ENCODE data around the gene ALAD. TPM values are rescaled to one million over a fixed set of nuclear protein-coding genes. Genes with fewer than 3 reads are reported as not detected.

Gene ALAD
- total and polyA plus RNA-seq, 9 of the 15 experiments (the other 6 are each of a cell fraction or from before 2014, with no cell fraction given), result 1.3 to 12.7 (median 6.8) TPM

DNA sequence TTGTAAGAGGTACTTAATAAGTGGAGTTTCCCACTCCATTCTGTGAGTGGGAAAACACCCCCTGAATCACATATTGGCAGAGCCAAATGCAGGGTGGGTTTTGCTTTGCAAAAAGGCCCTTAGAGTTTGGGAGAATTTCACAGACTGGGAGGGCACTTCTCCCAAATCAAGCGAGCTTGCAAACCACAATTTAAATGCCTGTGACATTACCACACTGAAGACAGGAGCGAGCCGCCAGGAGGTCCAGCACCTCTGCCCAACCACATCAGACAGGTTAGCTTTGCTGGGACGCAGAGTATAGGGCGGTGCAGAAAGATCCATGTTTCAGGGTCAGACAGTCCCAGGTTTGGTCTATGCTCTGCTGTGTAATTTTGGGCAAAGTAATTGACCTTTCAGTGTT is 2.3 kb downstream of the ALAD start:
- no peak overlapping the region for H3K27ac ChIP-seq (ENCODE audit: extremely low read depth, low read depth, low read length)
- no peak for TF ChIP-seq HDAC1 (IDR thresholded peaks at IDR 0.05)
- TF ChIP-seq, protein P1, sequence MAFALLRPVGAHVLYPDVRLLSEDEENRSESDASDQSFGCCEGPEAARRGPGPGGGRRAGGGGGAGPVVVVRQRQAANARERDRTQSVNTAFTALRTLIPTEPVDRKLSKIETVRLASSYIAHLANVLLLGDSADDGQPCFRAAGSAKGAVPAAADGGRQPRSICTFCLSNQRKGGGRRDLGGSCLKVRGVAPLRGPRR (CRISPR knock-in tag; IDR thresholded peaks at IDR 0.05), result no peak
- TF ChIP-seq ZBTB17 (CRISPR knock-in tag; IDR thresholded peaks at IDR 0.05), result no peak
- no peak for TF ChIP-seq TBP (optimal IDR thresholded peaks at IDR 0.05; ENCODE audit: low read depth, low read length)
- TF ChIP-seq, protein P2, sequence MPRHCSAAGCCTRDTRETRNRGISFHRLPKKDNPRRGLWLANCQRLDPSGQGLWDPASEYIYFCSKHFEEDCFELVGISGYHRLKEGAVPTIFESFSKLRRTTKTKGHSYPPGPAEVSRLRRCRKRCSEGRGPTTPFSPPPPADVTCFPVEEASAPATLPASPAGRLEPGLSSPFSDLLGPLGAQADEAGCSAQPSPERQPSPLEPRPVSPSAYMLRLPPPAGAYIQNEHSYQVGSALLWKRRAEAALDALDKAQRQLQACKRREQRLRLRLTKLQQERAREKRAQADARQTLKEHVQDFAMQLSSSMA (CRISPR knock-in tag; IDR thresholded peaks at IDR 0.05), result no peak
- no peak for TF ChIP-seq ZNF699 (CRISPR knock-in tag; IDR thresholded peaks at IDR 0.05; ENCODE audit: insufficient replicate concordance)
- TF ChIP-seq, protein P3, sequence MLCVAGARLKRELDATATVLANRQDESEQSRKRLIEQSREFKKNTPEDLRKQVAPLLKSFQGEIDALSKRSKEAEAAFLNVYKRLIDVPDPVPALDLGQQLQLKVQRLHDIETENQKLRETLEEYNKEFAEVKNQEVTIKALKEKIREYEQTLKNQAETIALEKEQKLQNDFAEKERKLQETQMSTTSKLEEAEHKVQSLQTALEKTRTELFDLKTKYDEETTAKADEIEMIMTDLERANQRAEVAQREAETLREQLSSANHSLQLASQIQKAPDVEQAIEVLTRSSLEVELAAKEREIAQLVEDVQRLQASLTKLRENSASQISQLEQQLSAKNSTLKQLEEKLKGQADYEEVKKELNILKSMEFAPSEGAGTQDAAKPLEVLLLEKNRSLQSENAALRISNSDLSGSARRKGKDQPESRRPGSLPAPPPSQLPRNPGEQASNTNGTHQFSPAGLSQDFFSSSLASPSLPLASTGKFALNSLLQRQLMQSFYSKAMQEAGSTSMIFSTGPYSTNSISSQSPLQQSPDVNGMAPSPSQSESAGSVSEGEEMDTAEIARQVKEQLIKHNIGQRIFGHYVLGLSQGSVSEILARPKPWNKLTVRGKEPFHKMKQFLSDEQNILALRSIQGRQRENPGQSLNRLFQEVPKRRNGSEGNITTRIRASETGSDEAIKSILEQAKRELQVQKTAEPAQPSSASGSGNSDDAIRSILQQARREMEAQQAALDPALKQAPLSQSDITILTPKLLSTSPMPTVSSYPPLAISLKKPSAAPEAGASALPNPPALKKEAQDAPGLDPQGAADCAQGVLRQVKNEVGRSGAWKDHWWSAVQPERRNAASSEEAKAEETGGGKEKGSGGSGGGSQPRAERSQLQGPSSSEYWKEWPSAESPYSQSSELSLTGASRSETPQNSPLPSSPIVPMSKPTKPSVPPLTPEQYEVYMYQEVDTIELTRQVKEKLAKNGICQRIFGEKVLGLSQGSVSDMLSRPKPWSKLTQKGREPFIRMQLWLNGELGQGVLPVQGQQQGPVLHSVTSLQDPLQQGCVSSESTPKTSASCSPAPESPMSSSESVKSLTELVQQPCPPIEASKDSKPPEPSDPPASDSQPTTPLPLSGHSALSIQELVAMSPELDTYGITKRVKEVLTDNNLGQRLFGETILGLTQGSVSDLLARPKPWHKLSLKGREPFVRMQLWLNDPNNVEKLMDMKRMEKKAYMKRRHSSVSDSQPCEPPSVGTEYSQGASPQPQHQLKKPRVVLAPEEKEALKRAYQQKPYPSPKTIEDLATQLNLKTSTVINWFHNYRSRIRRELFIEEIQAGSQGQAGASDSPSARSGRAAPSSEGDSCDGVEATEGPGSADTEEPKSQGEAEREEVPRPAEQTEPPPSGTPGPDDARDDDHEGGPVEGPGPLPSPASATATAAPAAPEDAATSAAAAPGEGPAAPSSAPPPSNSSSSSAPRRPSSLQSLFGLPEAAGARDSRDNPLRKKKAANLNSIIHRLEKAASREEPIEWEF (CRISPR knock-in tag; IDR thresholded peaks at IDR 0.05), result no peak
- TF ChIP-seq ETV5 (CRISPR knock-in tag; IDR thresholded peaks at IDR 0.05; ENCODE audit: low read depth), result no peak
- TF ChIP-seq, protein P4, sequence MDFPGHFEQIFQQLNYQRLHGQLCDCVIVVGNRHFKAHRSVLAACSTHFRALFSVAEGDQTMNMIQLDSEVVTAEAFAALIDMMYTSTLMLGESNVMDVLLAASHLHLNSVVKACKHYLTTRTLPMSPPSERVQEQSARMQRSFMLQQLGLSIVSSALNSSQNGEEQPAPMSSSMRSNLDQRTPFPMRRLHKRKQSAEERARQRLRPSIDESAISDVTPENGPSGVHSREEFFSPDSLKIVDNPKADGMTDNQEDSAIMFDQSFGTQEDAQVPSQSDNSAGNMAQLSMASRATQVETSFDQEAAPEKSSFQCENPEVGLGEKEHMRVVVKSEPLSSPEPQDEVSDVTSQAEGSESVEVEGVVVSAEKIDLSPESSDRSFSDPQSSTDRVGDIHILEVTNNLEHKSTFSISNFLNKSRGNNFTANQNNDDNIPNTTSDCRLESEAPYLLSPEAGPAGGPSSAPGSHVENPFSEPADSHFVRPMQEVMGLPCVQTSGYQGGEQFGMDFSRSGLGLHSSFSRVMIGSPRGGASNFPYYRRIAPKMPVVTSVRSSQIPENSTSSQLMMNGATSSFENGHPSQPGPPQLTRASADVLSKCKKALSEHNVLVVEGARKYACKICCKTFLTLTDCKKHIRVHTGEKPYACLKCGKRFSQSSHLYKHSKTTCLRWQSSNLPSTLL (IDR thresholded peaks at IDR 0.05), result no peak
- TF ChIP-seq, protein P5, sequence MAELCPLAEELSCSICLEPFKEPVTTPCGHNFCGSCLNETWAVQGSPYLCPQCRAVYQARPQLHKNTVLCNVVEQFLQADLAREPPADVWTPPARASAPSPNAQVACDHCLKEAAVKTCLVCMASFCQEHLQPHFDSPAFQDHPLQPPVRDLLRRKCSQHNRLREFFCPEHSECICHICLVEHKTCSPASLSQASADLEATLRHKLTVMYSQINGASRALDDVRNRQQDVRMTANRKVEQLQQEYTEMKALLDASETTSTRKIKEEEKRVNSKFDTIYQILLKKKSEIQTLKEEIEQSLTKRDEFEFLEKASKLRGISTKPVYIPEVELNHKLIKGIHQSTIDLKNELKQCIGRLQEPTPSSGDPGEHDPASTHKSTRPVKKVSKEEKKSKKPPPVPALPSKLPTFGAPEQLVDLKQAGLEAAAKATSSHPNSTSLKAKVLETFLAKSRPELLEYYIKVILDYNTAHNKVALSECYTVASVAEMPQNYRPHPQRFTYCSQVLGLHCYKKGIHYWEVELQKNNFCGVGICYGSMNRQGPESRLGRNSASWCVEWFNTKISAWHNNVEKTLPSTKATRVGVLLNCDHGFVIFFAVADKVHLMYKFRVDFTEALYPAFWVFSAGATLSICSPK (IDR thresholded peaks at IDR 0.05; ENCODE audit: borderline replicate concordance), result no peak
- TF ChIP-seq SMC3 (conservative IDR thresholded peaks at IDR 0.05; ENCODE audit: insufficient read depth, low read depth, low read length), result no peak
- TF ChIP-seq ZNF274 (IDR thresholded peaks at IDR 0.05; ENCODE audit: borderline replicate concordance, low read depth, low read length), result no peak
- no peak for TF ChIP-seq EP400 (IDR thresholded peaks at IDR 0.05)

More for the DNA sequence above, 2.3 kb downstream of the ALAD start:
- Histone ChIP-seq H3K27me3 (ENCODE audit: control insufficient read depth in 2 of 2, insufficient read depth in 2 of 2, low read length in 2 of 2) (no peaks in the 10 kb centered on the region), H3K4me1 (replicated peaks in 1 of 2; ENCODE audit: control insufficient read depth in 2 of 2, insufficient read depth in 2 of 2, low read length in 2 of 2) (peaks cover 22 to 42% of the 10 kb centered on the region in 2 experiments; a peak in 4 of 5 replicates), H3K9me3 (replicated peaks; ENCODE audit: control insufficient read depth, insufficient read depth, low read depth, low read length) (no peaks in the 10 kb centered on the region), H3K36me3 (ENCODE audit: control insufficient read depth, insufficient read depth, low read length) (no peaks in the 10 kb centered on the region), H3K4me2 (ENCODE audit: insufficient read depth, low read length) (no peak overlapping the region), H4K20me1 (replicated peaks; ENCODE audit: control insufficient read depth, insufficient read depth, low read length) (0 out of 2 replicates have a peak, but pooled peaks cover 3% of the 10 kb centered on the region), H3K4me3 (no peak overlapping the region), H3K9me1 (ENCODE audit: control insufficient read depth, insufficient read depth, low read length) (no peaks in the 10 kb centered on the region), H3K9ac (ENCODE audit: insufficient read depth in 1 of 2, low read depth in 2 of 2, low read length in 2 of 2) (no peak overlapping the region), H3K79me2 (ENCODE audit: control insufficient read depth, insufficient read depth, low read length) (no peaks in the 10 kb centered on the region), H2AFZ (ENCODE audit: low read depth, low read length) (no peak overlapping the region)
- ATAC-seq (no peak), DNase-seq (ENCODE audit: extremely low read depth in 1 of 4, low spot score in 3 of 4) (no peak), FAIRE-seq (no peak)
- POLR2A ChIA-PET, result interaction anchor here (0.6 to 4.5 kb wide), 8 partner anchors 8 to 154 kb away, joined by 3 to 43 read pairs (median 3); partner anchors contain the start of genes C9orf43 and POLE3
- in situ Hi-C loops (cut with MboI) (no loop called here), intact Hi-C loops (cut with micrococcal nuclease) (no loop called here)
- CTCF ChIA-PET (ENCODE audit: low intra/inter-chr PET ratio), result no interaction called here
- 73% methylated on average over 4 of the region's 5 CpGs for WGBS (ENCODE audit: insufficient coverage, low coverage, missing lambda C conversion rate)
- BruUV-seq (replicated peaks), result no TSS peak
